ENCODE results near the gene OR5D16.
"Not testable (repeated sequence)": the region's sequence is repeated elsewhere in the genome, so short reads cannot be mapped to it uniquely, and the experiment has no call there.

The OR5D16 gene

DNA sequence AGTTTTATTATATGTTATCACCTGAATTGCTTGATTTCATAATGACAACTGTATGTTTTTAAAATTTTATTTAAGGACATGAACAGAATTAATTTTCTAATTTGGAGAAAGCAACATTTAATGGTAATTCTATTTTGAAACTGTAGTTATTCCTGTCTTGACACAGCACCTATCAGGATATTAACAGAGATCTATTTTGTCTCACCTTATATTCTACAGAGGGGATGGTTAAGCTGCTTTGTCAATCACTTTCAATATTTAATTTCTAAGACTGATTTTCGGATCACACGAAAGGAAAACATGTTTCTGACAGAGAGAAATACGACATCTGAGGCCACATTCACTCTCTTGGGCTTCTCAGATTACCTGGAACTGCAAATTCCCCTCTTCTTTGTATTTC lies at the start of gene OR5D16:
Gene OR5D16, plus strand, starts transcription at position 301 of the 400 bp plus-strand sequence. Its CDS starts 0 bp downstream, at position 301.
- no peak for DNase-seq (ENCODE audit: low spot score)

DNA sequence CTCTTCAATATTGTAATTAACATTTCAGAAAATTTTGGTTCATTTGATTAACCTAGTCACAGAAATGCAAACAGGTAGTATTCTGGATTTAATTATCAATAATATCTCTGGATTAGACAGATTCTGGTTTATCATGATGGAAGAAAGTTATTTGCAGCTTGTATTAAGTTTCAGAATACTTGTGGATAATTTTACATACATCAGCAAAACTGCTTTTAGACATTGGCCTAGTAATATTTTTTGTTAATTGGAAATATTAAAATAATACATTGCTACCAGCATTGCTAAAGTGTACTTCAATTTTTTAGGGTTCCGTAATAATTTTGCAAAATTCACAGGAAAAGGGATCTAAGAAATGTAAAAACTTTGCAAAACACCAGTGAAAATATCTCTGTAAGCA lies 46.9 kb upstream of the OR5D16 start:
- no peak for DNase-seq (ENCODE audit: low spot score)

DNA sequence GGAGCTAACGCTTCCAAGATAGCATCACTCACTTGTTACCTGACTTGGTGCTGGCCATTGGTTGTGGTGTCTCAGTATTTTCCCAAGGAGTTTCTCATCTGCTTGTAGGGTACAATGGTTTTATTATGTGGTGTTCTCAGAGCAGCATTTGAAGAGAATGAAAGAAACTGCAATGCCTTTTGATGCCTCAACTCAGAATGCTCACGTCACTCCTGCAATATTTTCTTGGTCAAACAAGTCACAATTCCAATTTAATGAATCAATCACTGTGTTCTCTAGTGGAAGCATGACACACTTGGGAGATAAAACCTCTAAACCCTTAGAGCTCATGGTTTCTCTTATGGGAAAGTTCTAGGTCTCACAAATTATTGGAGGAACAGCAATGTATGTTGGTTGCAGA lies 45.2 kb upstream of the OR5D16 start:
- no peak for DNase-seq (ENCODE audit: low spot score)

DNA sequence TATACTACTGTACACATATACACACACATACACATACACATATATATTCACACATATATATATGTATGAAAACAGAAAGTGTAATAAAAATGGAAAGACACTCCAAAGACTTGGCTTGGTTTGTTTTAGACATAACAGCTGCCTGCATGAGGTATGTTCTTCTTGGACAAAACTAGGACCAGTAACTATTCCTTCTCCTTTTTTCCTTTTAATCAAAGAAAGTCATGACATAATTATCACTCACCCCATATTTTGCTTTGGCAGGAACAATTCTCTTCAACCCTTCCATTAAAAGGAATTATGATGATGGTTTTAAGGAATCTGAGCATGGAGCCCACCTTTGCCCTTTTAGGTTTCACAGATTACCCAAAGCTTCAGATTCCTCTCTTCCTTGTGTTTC lies 43.3 kb upstream of the OR5D16 start, which contains the start of gene OR5D14:
Gene OR5D14, plus strand, starts transcription at position 301 of the 400 bp plus-strand sequence. Its CDS starts 0 bp downstream, at position 301.
- DNase-seq (ENCODE audit: low spot score): no peak

DNA sequence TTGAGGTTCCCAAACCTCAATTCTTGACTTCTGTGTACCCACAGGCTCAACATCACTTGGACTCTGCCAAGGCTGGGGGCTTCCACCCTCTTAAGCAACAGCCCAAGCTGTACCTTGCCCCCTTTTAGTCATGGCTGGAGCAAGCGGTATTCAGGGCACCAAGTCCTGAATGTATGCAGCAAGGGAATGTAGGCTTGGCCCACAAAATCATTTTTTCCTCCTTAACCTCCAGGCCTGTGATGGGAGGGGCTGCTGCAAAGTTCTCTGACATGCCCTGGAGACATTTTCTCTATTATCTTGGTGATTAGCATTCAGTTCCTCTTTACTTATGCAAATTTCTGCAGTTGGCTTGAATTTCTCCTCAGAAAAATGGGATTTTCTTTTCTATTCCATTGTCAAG lies 32.3 kb upstream of the OR5D16 start:
- no peak for DNase-seq (ENCODE audit: low spot score)

DNA sequence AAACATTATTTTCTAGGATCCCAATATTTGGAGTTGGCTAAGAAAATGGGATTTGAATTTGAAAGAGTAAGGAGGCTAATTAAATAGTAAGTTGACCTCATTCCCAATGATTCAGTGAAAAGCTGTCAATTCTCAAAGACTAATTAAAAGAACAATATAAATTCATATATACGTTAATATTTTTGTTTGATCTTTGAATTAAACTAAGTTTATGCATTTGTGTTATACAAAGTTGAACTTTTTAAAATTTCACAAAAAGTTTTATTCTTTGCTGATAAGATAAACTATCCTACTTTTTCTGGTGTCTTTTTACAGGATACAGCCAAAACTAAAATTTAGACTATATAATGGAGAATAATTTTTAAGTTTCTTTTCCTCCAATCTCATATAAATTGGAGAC lies 27.5 kb upstream of the OR5D16 start, which contains the start of gene OR5L1:
Gene OR5L1, plus strand, starts transcription at position 301 of the 400 bp plus-strand sequence. CDS start 100 bp downstream, outside the sequence.
- DNase-seq (ENCODE audit: low spot score): no peak

DNA sequence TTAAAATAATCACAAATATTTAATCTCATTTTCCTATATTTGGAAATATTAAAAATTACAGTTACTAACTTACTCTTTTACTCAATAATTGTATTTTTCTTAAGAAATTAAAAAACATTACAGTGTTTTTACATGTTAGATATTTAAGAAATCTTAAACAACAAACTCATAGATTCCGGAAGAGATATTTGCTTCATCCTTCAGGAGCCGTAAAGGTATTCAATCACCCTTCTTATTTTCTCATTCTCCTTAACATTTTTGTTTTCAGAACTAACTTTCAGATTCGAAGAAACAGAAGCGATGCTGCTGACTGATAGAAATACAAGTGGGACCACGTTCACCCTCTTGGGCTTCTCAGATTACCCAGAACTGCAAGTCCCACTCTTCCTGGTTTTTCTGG lies 19.2 kb upstream of the OR5D16 start, which contains the start of gene OR5D18:
Gene OR5D18, plus strand, starts transcription at position 301 of the 400 bp plus-strand sequence. Its CDS starts 0 bp downstream, at position 301.
- no peak for DNase-seq (ENCODE audit: low spot score)

DNA sequence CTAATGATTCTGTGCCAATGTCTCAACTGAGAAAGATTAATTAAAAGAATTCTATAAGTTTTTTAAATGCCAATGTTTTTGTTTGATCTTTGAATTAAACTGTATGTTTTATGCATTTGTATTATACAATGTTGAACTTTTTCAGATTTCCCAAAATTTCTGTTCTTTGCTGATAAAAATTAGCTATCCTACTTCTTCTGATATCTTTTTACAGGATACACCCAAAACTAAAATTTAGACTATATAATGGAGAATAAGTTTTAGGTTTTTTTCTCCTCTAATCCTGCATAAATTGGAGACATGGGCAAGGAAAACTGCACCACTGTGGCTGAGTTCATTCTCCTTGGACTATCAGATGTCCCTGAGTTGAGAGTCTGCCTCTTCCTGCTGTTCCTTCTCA lies 11.6 kb upstream of the OR5D16 start, which contains the start of gene OR5L2:
Gene OR5L2, plus strand, starts transcription at position 301 of the 400 bp plus-strand sequence. Its CDS starts 0 bp downstream, at position 301.
- DNase-seq (ENCODE audit: low spot score): no peak

DNA sequence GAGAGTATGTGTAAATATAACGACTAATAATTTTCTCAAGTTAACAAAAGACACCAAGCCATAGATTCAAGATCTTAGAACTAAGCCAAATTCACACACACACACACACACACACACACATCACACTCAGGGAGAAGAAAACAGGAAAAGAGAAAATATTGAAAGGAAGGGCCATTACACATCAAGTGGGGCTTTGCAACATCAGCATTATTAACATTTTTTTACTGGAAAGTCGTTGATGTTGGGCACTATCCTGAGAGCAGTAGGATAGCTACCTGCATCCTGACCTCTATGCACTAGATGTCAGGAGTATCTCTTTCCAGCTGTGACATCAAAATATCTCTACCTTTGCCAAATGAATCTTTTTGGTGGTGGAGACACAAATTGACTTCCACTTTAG lies 8.9 kb downstream of the OR5D16 start:
- no peak for DNase-seq (ENCODE audit: low spot score)

DNA sequence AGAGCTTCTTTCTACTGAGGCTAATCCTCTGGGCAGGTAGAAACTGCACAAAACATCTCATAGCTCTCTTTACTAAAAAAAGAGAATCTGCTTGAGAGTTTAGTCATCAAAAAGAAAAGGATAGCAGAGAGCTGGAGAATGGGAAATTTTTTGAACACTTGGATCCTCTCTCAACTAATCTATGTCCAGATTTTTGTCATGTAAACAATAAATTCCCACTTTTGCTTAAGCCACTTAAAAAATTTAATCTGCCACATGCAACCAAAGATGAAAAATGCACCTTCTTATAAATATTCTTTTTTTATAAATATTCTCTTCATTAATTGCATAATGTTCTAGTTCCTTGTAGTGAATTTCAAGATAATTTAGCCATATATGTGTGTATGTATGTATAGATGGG lies 10.5 kb downstream of the OR5D16 start:
- no peak for DNase-seq (ENCODE audit: low spot score)

DNA sequence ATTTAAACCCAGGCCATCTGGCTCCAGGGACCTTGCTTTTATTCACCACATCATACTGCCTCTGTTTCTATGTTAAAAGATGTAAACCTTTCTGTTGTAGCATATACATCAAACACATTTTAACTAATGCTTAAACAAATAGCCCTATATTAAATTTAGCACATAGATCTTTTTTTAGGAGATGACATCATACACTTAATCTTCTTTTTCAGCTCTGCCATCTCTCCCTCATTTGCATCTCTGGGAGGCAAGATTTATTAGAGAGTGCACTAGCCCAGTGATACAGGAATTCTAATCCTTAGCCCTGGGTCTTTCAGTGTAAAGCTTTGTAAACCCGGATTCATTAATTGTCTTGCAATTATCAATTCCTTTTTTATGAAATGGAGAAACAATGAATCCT lies 13.6 kb downstream of the OR5D16 start:
- no peak for DNase-seq (ENCODE audit: low spot score)

DNA sequence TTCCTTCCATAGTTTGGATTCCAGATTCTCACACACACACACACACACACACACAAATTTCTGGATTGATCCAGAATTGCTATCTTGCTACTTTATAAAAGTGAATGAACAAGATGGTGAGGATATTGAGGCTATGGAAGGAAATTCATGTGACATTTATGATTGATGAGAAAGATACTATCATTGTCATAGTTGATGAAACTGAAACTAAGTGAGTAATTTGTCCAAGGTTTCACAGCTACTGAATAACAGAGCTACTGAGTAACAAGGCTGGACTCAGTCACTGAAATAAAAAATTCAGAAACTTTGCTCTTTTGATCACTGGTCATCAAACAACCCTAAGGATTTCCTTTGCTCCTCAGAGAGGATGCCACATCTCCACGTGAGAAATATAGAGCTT lies 16.2 kb downstream of the OR5D16 start:
- DNase-seq (ENCODE audit: low spot score): no peak

DNA sequence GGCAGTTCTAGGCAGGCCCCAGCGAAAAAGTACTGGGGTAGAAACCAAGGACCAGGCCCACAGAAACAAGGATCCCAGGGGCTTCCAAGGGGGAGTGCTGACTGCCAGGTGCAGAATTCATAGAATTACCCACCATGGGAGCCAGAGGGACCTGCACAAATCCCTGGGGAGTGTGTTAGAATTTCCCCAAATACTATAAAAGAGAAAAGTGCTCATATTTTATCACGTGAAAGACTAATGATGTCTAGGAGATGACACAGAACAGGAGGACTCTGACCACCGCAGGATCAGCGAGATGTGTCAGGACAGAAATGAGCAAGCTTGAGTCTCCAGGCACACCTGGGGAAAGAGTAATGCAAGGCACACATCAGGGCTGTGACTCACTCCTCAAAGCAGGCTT lies 28.8 kb downstream of the OR5D16 start:
- not testable (repeated sequence) for DNase-seq (ENCODE audit: low spot score)

DNA sequence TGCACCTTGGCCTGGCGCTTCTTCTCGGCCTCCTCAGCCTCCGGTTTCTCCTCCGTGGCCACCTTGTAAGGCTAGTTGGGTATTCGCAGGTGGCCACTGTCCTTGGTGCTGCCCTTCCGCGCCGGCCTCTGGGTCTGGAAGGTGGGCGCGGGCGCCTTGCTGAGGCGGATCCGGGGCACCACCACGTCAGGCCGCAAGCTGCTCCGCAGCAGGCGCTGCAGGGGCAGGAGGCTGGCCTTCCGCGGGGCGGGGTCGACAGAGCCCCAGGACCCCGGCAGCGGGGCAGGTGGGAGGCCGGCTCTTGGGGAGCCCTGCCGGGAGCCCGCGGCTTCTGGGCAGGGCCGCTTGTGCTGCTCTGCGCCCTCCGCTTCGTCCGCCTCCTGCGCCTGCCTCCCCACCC lies 34.2 kb downstream of the OR5D16 start:
- not testable (repeated sequence) for DNase-seq (ENCODE audit: low spot score)

DNA sequence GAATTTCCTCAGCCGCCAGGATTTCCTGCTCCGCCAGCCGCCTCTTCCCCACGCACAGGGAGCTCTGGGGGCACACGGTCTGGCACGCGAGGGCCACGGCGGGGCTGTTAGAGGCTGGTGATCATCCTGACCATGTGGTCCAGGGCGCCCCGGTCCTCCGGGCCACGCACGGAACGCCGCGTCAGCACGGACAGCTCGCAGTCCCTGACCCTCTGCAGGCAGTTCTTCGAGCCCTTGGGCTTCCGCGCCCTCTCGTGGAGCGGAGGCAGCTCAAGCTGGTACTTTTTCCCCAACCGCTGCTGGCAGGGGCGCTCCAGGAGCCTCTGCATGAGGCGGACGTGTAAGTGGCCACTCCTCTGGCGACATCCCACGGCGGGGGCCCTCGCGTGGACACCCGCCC lies 34.6 kb downstream of the OR5D16 start:
- not testable (repeated sequence) for DNase-seq (ENCODE audit: low spot score)

DNA sequence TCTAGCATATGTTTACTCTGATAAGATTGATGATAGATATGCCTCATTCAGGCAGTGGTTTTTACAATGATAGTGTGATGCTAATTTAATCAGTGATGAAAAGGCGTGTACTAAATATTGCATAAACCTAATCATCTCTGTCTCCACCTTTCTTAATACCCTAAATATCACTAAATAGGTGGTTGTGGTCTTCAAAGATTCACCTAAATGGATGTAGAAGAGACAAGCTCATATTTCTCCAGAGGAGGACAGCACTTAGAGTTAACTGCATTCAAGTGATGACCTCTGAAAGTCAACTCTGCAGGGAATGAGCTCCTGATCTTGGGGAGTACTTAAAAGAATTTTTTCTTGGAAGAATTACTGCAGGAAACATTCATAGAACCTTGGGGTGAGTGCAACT lies 44.4 kb downstream of the OR5D16 start, which contains the start of gene TRIM51:
Gene TRIM51, plus strand, starts transcription at position 301 of the 400 bp plus-strand sequence. CDS start 2,132 bp downstream, outside the sequence.
- not testable (repeated sequence) for DNase-seq (ENCODE audit: low spot score)

DNA sequence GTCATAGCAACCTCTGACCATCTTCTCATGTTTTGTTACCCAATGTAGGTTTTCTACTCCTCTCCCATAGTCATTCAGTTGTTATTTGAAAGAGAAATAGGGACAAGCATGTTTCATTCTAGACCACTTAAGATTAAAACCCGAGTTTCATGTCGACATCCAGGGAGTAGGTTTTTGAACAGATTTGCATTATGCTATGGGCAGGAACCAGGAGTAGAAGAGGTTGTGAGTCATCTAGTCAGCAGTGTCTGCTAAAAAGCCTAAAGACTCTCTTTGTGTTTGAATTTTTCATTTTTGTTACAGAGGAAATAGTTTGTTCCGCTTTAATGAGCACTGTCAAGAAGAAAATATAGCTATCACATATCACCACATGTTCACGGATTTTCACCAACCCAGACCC lies 46.4 kb downstream of the OR5D16 start:
- DNase-seq (ENCODE audit: low spot score): not testable (repeated sequence)

DNA sequence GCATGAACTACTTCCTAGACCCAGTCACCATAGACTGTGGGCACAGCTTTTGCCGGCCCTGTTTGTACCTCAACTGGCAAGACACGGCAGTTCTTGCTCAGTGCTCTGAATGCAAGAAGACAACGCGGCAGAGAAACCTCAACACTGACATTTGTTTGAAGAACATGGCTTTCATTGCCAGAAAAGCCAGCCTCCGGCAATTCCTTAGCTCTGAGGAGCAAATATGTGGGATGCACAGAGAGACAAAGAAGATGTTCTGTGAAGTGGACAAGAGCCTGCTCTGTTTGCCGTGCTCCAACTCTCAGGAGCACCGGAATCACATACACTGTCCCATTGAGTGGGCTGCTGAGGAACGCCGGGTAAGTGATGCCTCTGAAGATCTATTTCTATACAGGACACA lies 46.9 kb downstream of the OR5D16 start:
- not testable (repeated sequence) for DNase-seq (ENCODE audit: low spot score)

Data from LoVo (cell line).